ENCODE measurements around the gene MAPK4. TPM values are rescaled to one million over a fixed set of nuclear protein-coding genes. Genes with fewer than 3 reads are reported as not detected.

MAPK4 gene
- total RNA-seq, 1 experiment from 2014 or later = 0.21 TPM

DNA sequence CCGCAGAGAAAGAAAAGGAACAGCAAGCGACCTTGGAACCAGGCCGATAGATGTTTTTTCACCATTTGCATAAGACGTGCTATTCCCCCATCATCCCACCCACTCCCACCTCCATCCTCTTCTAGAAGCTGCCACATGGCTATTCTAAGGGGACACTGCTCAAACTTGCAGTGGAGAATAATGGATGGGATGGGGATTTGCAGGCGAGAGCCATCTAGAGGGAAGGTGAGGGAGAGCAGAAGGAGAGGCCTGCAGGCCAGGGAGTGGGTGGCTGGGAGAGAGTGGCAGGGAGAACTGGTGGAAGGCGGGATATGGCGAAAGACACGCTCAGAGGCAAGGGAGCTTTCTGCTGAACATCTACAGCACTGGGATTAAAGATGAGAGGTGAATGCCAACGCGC, 84.9 kb downstream of the MAPK4 start:
- no TSS peak for BruUV-seq (replicated peaks)
- no peak overlapping the region for H3K27ac Mint-ChIP-seq (ENCODE audit: low read depth, unreplicated experiment)
- no peak overlapping the region for H3K4me3 Mint-ChIP-seq (ENCODE audit: unreplicated experiment)
- H3K27me3 Mint-ChIP-seq (ENCODE audit: insufficient read depth, unreplicated experiment) = no peaks in the 10 kb centered on the region
- peak; percentile 60 for DNase-seq (ENCODE audit: unreplicated experiment)
- peaks cover 5% of the 10 kb centered on the region for H3K4me1 Mint-ChIP-seq (ENCODE audit: insufficient read depth, unreplicated experiment)
- intact Hi-C loops (cut with micrococcal nuclease) = loop anchor here (10.0 kb wide), 1 partner anchor 70 kb away; no protein-coding TSS in a partner anchor
- CTCF ChIA-PET = interaction anchor here (0.6 to 2.7 kb wide), 17 partner anchors 12 to 1699 kb away, joined by 3 to 13 read pairs (median 3); partner anchors contain the start of gene MAPK4
- peaks cover 5% of the 10 kb centered on the region for H3K36me3 Mint-ChIP-seq (ENCODE audit: insufficient read depth, unreplicated experiment)
- POLR2A ChIA-PET = no interaction called here
- TF ChIP-seq, protein P1, sequence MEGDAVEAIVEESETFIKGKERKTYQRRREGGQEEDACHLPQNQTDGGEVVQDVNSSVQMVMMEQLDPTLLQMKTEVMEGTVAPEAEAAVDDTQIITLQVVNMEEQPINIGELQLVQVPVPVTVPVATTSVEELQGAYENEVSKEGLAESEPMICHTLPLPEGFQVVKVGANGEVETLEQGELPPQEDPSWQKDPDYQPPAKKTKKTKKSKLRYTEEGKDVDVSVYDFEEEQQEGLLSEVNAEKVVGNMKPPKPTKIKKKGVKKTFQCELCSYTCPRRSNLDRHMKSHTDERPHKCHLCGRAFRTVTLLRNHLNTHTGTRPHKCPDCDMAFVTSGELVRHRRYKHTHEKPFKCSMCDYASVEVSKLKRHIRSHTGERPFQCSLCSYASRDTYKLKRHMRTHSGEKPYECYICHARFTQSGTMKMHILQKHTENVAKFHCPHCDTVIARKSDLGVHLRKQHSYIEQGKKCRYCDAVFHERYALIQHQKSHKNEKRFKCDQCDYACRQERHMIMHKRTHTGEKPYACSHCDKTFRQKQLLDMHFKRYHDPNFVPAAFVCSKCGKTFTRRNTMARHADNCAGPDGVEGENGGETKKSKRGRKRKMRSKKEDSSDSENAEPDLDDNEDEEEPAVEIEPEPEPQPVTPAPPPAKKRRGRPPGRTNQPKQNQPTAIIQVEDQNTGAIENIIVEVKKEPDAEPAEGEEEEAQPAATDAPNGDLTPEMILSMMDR (IDR thresholded peaks at IDR 0.05; ENCODE audit: unreplicated experiment) = no peak
- H3K9me3 Mint-ChIP-seq (ENCODE audit: unreplicated experiment) = no peaks in the 10 kb centered on the region

DNA sequence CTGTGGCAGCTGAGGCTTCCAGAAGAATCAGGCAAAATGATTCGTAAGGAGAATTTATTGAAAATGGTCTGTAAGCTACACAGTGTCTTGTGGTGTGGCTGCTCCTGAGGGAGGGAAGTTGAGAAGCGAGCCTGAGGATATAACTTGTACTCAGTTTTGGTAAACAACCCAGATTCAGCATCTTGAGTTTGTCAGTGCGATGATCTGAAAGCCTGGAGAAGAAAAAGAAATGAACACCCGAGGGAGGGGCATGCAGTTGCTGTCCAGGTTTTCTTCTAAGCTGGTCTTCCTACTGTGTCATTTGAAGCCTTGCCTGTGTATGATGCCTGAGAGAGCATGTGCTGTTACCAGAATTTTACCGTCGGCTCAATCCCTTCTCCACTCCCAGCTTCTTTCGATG, 87.3 kb downstream of the MAPK4 start:
- Mint-ChIP-seq H3K4me3 (ENCODE audit: unreplicated experiment) (no peak overlapping the region), H3K27me3 (ENCODE audit: insufficient read depth, unreplicated experiment) (no peaks in the 10 kb centered on the region), H3K9me3 (ENCODE audit: unreplicated experiment) (no peaks in the 10 kb centered on the region), H3K36me3 (ENCODE audit: insufficient read depth, unreplicated experiment) (peaks cover 5% of the 10 kb centered on the region), H3K4me1 (ENCODE audit: insufficient read depth, unreplicated experiment) (peaks cover 5% of the 10 kb centered on the region), H3K27ac (ENCODE audit: low read depth, unreplicated experiment) (no peak overlapping the region)
- TF ChIP-seq, protein P1 (IDR thresholded peaks at IDR 0.05; ENCODE audit: unreplicated experiment) = no peak
- no peak for DNase-seq (ENCODE audit: unreplicated experiment)
- no TSS peak for BruUV-seq (replicated peaks)
- intact Hi-C loops (cut with micrococcal nuclease) = loop anchor here (10.0 kb wide), 1 partner anchor 72 kb away; no protein-coding TSS in a partner anchor
- ChIA-PET CTCF (no interaction called here), POLR2A (no interaction called here)

DNA sequence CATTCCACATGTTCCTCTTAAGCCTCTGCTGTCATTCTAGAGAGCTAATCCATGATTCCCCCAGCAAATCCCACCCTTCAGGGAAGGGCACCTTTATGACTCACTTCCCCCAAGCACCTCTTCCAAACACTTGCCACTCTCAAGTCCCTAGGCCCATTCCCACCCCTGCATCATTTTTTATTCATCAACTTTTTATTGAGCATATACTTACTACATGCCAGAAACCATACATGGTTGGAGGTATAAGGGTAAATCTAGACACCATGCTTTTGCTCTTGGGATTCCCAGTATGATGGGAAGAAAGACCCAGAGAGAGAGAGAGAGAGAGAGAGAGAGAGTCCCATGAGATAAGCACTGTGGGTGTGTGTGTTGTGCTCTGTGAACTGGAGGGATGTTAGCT, 87.9 kb downstream of the MAPK4 start:
- no peak overlapping the region for H3K27ac Mint-ChIP-seq (ENCODE audit: low read depth, unreplicated experiment)
- intact Hi-C loops (cut with micrococcal nuclease) = loop anchor here (10.0 kb wide), 1 partner anchor 73 kb away; no protein-coding TSS in a partner anchor
- no peak overlapping the region for H3K4me3 Mint-ChIP-seq (ENCODE audit: unreplicated experiment)
- POLR2A ChIA-PET = no interaction called here
- no peaks in the 10 kb centered on the region for H3K9me3 Mint-ChIP-seq (ENCODE audit: unreplicated experiment)
- H3K36me3 Mint-ChIP-seq (ENCODE audit: insufficient read depth, unreplicated experiment) = peaks cover 5% of the 10 kb centered on the region
- TF ChIP-seq, protein P1 (IDR thresholded peaks at IDR 0.05; ENCODE audit: unreplicated experiment) = no peak
- CTCF ChIA-PET = interaction anchor here (0.9 to 1.0 kb wide), 2 partner anchors 11 to 143 kb away, joined by 3 read pairs; no protein-coding TSS in a partner anchor
- H3K27me3 Mint-ChIP-seq (ENCODE audit: insufficient read depth, unreplicated experiment) = no peaks in the 10 kb centered on the region
- H3K4me1 Mint-ChIP-seq (ENCODE audit: insufficient read depth, unreplicated experiment) = peaks cover 5% of the 10 kb centered on the region
- DNase-seq (ENCODE audit: unreplicated experiment) = no peak
- BruUV-seq (replicated peaks) = no TSS peak

DNA sequence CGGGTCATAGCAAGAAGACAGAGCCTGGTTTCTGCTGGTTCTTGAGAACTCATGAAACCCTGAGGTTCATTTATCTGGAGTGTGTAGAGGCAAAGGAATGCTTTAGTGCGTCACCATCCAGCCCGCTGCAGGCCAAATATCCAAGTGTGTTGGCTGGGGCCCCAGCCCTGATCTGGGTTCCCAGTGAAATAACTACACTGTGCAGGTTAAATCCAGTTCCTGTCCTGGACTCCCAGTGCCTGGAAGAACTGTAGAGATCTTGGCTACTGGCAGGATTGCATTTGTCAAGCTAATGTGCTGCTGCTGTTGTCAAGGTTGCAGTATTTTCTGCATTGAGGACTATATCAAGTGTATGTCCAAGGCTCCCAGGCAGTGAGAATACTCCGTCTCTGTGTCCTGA, 89.9 kb downstream of the MAPK4 start:
- Mint-ChIP-seq H3K9me3 (ENCODE audit: unreplicated experiment) (no peaks in the 10 kb centered on the region), H3K36me3 (ENCODE audit: insufficient read depth, unreplicated experiment) (peaks cover 4% of the 10 kb centered on the region), H3K27ac (ENCODE audit: low read depth, unreplicated experiment) (no peak overlapping the region), H3K4me1 (ENCODE audit: insufficient read depth, unreplicated experiment) (peaks cover 3% of the 10 kb centered on the region), H3K27me3 (ENCODE audit: insufficient read depth, unreplicated experiment) (no peaks in the 10 kb centered on the region), H3K4me3 (ENCODE audit: unreplicated experiment) (no peak overlapping the region)
- POLR2A ChIA-PET = interaction anchor here (0.6 to 1.0 kb wide), 4 partner anchors 11 to 196 kb away, joined by 3 to 5 read pairs (median 4); no protein-coding TSS in a partner anchor
- TF ChIP-seq, protein P1 (IDR thresholded peaks at IDR 0.05; ENCODE audit: unreplicated experiment) = no peak
- CTCF ChIA-PET = interaction anchor here (0.7 kb wide), 2 partner anchors 88 to 323 kb away, joined by 3 to 4 read pairs; no protein-coding TSS in a partner anchor
- no TSS peak for BruUV-seq (replicated peaks)
- intact Hi-C loops (cut with micrococcal nuclease) = loop anchor here (10.0 kb wide), 1 partner anchor 75 kb away; no protein-coding TSS in a partner anchor
- peak; percentile 72 for DNase-seq (ENCODE audit: unreplicated experiment)
